ENCODE measurements around the gene CRYAA.
"Not testable (repeated sequence)": the region's sequence is repeated elsewhere in the genome, so short reads cannot be mapped to it uniquely, and the experiment has no call there.

Gene CRYAA

DNA sequence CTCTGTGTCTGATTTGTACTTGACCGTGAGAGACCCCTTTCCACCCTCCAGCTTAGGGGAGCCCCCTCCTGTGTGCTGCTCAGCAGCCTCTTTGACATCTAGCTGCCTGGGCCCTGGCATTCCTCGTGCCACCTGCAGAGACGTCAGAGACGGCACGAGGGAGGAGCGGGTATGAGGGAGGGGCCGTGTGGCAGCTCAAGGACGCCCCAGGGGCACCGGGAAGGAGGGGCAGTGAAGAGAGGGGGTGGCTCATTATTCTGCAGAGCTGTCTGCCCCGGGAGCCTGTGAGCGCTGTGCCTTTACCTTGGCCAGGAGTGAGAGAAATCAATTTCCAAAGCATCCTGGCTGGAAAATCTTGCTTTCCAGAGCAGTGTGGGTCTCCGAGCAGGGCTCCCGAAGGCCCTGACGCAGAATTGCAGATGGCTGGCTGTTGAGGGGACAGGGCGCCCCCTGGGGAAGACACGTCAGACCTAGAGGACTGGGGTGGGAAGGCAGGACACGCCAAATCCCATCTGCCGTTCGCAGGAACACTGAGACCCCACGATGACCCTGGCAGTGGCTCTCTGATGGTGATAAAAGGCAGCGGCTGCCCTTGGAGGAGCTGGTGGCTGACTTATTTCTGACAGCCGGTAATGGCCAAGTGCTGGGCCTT, 9.5 kb downstream of the CRYAA start:
- not testable (repeated sequence) for H3K4me1 ChIP-seq (ENCODE audit: control insufficient read depth, insufficient read depth, low read length); H3K9me3 ChIP-seq (ENCODE audit: control insufficient read depth, insufficient read depth, low read length); H3K27ac ChIP-seq (ENCODE audit: low read depth, low read length); H3K27me3 ChIP-seq (ENCODE audit: control insufficient read depth, insufficient read depth, low read length); H3K9ac ChIP-seq (ENCODE audit: low read depth, low read length); H3K4me3 ChIP-seq (ENCODE audit: low read depth, low read length); H3K36me3 ChIP-seq (ENCODE audit: control insufficient read depth, insufficient read depth, low read length)

DNA sequence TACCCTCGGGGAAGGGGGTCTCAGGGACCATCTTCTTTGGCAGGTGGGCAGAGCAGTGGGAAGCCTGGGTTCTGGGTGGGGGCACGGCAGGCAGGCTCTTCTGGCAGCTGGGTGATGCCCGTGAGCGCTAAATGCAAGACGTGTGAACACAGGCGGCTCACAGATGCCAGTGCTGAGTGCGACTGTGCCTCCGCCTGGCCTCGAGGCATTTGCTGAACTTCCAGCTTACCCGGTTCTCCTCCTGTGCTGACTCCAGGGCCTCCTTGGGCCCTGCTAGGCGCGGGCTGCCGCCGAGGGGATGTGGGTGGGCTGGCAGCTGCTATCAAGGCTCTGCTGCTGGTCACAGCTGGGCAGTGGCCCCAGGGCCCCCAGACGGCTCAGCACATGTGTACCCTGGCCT, 12.2 kb downstream of the CRYAA start:
- H3K9ac ChIP-seq (ENCODE audit: low read depth, low read length); H3K4me1 ChIP-seq (ENCODE audit: control insufficient read depth, insufficient read depth, low read length): not testable (repeated sequence)

DNA sequence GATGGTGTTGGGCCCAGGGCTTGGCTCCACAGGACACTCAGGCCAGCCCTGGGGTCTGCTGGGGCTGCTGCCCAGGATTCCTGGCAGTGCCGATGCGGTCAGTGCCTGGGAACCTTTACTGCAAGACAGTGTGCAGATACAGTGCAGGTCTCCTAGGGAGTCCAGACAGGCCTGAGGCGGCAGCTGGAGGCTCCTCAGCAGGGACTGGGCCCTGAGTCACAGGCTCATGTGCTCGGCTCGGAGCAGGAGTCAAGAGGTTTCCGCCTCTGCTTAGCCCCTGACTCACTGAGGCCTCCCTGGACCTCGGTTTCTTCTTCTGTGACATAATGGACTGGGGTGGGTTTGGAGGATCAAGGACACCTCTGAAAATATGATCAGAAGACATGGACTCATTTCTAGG, 18.5 kb downstream of the CRYAA start:
- H3K36me3 ChIP-seq (ENCODE audit: control insufficient read depth, insufficient read depth, low read length); H3K4me1 ChIP-seq (ENCODE audit: control insufficient read depth, insufficient read depth, low read length); H3K27ac ChIP-seq (ENCODE audit: low read depth, low read length); H3K27me3 ChIP-seq (ENCODE audit: control insufficient read depth, insufficient read depth, low read length); H3K9me3 ChIP-seq (ENCODE audit: control insufficient read depth, insufficient read depth, low read length); H3K4me3 ChIP-seq (ENCODE audit: low read depth, low read length); H3K9ac ChIP-seq (ENCODE audit: low read depth, low read length): not testable (repeated sequence)

More for the DNA sequence above, 12.2 kb downstream of the CRYAA start:
- H3K9me3 ChIP-seq (ENCODE audit: control insufficient read depth, insufficient read depth, low read length); H3K27me3 ChIP-seq (ENCODE audit: control insufficient read depth, insufficient read depth, low read length); H3K27ac ChIP-seq (ENCODE audit: low read depth, low read length); H3K4me3 ChIP-seq (ENCODE audit: low read depth, low read length); H3K36me3 ChIP-seq (ENCODE audit: control insufficient read depth, insufficient read depth, low read length): not testable (repeated sequence)

DNA sequence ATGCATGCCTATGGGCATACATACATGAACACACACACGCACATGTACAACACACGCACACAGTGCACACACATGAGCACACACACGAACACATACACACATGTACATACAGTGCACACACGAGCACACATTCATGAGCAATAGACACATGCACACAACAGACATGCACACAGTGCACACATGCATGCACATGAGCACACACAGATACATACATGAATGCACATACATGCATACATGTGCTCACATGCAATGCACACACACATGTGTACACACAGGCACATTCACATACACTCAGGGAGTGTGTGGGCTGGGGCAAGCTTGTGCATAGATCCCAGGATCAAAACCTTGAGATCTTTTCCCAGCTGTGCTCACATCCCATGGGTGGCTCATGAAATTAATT, 18.9 kb downstream of the CRYAA start:
- Histone ChIP-seq H3K4me1 (ENCODE audit: control insufficient read depth, insufficient read depth, low read length) (0 out of 2 replicates have a peak, but pooled peaks cover 3% of the 10 kb centered on the region), H3K9ac (ENCODE audit: low read depth, low read length) (no peak overlapping the region)

DNA sequence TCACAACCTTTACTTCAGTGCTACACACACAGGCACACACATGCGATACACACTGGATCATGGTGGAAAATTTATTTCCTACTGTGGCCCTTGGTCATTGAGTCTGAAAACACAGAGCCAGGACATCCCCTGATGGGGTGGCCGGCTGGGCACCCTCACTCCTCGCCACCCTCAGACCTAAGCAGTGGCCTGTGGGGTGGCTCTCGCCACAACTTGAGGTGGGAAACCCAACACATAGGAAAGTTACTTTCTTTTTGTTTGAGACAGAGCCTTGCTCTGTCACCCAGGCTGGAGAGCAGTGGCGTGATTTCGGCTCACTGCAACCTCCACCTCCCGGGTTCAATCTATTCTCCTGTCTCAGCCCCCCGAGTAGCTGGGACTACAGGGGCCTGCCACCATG, 19.4 kb downstream of the CRYAA start:
- H3K27ac ChIP-seq (ENCODE audit: low read depth, low read length) = no peak overlapping the region

More for the DNA sequence above, 18.9 kb downstream of the CRYAA start:
- Histone ChIP-seq H3K9me3 (ENCODE audit: control insufficient read depth, insufficient read depth, low read length) (no peaks in the 10 kb centered on the region), H3K27me3 (ENCODE audit: control insufficient read depth, insufficient read depth, low read length) (no peaks in the 10 kb centered on the region), H3K36me3 (ENCODE audit: control insufficient read depth, insufficient read depth, low read length) (no peaks in the 10 kb centered on the region), H3K27ac (ENCODE audit: low read depth, low read length) (no peak overlapping the region), H3K4me3 (ENCODE audit: low read depth, low read length) (no peak overlapping the region)

DNA sequence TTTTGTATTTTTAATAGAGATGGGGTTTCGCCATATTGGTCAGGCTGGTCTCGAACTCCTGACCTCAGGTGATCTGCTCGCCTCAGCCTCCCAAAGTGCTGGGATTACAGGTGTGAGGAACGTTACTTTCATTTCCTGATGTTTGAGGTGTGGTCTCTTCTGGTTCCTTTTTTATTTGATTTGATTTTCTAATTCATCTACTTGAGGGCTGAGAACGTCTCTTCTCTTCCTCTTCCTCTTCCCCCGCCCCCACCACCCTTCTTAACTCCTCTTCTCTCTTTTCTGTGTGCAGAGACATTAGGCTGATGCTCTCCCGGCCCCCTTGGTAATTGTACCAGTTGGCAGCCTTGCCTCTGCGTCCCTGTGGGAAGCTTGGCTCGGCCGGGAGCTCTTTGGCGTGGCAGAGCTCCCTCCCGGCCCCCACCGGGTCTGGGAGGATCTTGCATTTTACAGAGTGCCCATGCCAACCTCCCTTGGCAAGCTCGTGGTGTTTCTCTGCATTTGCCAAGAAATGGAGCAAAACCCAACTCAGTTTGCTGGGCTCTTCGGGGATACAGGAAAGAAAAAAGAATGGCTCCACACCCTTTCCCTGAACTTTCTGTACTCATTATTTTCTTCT, 19.9 kb downstream of the CRYAA start:
- Histone ChIP-seq H3K4me3 (ENCODE audit: low read depth, low read length) (no peak overlapping the region), H3K9ac (ENCODE audit: low read depth, low read length) (no peak overlapping the region), H3K27ac (ENCODE audit: low read depth, low read length) (no peak overlapping the region)

More for the DNA sequence above, 19.4 kb downstream of the CRYAA start:
- Histone ChIP-seq H3K4me1 (ENCODE audit: control insufficient read depth, insufficient read depth, low read length) (0 out of 2 replicates have a peak, but pooled peaks cover 3% of the 10 kb centered on the region), H3K9me3 (ENCODE audit: control insufficient read depth, insufficient read depth, low read length) (no peaks in the 10 kb centered on the region), H3K9ac (ENCODE audit: low read depth, low read length) (no peak overlapping the region), H3K4me3 (ENCODE audit: low read depth, low read length) (no peak overlapping the region), H3K27me3 (ENCODE audit: control insufficient read depth, insufficient read depth, low read length) (no peaks in the 10 kb centered on the region), H3K36me3 (ENCODE audit: control insufficient read depth, insufficient read depth, low read length) (no peaks in the 10 kb centered on the region)

DNA sequence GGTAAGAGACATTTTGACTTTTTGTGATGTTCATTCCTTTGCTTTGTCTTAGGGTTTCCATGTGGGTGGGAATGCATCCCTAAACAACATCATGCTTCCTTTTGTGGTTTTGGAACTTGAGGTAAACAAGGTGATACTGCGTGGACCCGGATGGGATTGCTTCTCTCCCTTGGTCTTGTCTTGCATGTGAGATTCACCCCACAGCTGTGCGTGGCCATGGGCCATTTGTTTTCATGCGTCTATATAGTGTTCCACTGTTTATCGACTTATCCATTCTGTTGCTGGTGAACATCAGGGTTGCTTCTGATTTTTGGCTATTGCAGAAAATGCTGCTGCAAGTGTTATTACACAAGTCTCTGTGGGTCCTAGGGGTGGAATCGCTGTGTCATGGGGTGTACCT, 21.1 kb downstream of the CRYAA start:
- H3K27me3 ChIP-seq (ENCODE audit: control insufficient read depth, insufficient read depth, low read length) = no peaks in the 10 kb centered on the region
- H3K4me1 ChIP-seq (ENCODE audit: control insufficient read depth, insufficient read depth, low read length) = 0 out of 2 replicates have a peak, but pooled peaks cover 3% of the 10 kb centered on the region
- no peak overlapping the region for H3K27ac ChIP-seq (ENCODE audit: low read depth, low read length)
- no peak overlapping the region for H3K9ac ChIP-seq (ENCODE audit: low read depth, low read length)
- H3K9me3 ChIP-seq (ENCODE audit: control insufficient read depth, insufficient read depth, low read length) = no peaks in the 10 kb centered on the region
- H3K4me3 ChIP-seq (ENCODE audit: low read depth, low read length) = no peak overlapping the region
- H3K36me3 ChIP-seq (ENCODE audit: control insufficient read depth, insufficient read depth, low read length) = no peaks in the 10 kb centered on the region

More for the DNA sequence above, 19.9 kb downstream of the CRYAA start:
- H3K9me3 ChIP-seq (ENCODE audit: control insufficient read depth, insufficient read depth, low read length) = no peaks in the 10 kb centered on the region
- 0 out of 2 replicates have a peak, but pooled peaks cover 3% of the 10 kb centered on the region for H3K4me1 ChIP-seq (ENCODE audit: control insufficient read depth, insufficient read depth, low read length)
- H3K36me3 ChIP-seq (ENCODE audit: control insufficient read depth, insufficient read depth, low read length) = no peaks in the 10 kb centered on the region
- H3K27me3 ChIP-seq (ENCODE audit: control insufficient read depth, insufficient read depth, low read length) = no peaks in the 10 kb centered on the region

DNA sequence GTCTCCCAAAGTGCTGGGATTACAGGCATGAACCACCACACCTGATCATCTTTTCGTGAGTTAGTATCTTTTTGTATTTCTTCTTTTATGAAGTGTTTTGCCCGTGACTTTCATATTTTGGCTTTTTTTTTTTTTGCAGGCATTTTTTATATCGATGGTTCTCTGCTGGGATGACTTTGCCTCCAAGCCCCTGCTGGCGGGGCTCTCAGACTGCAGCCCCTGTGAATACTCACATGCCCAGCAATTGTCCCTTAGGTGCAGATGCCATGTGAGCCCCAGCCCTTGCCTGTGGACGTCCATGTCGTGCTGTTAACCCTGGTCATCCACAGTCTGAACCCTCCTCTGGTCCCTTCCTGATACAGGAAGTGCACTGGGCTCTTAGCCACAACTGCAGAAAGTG, 21.7 kb downstream of the CRYAA start:
- no peaks in the 10 kb centered on the region for H3K27me3 ChIP-seq (ENCODE audit: control insufficient read depth, insufficient read depth, low read length)
- H3K4me1 ChIP-seq (ENCODE audit: control insufficient read depth, insufficient read depth, low read length) = peaks cover 3% of the 10 kb centered on the region; the same call in 1 of the 2 replicates
- no peak overlapping the region for H3K9ac ChIP-seq (ENCODE audit: low read depth, low read length)

DNA sequence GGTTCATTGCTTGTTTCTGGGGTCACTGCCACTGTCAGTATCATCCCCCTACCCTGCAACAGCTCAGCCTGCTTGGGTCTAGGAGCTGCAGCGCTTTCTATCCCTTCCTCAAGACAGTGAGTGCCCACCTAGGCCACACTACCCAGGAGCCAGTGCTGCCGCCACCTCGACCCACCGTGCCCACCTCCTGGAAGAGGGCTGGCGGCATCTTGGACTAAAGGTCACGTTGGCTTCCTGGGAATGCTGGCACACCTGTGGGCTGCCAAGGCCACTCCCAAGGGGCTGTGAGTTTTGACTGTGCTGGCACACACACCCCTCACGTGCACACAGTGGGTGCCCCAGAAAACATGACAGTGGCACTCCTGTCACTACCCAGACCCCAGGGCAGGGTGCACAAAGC, 22.1 kb downstream of the CRYAA start:
- peaks cover 3% of the 10 kb centered on the region; the same call in 1 of the 2 replicates for H3K4me1 ChIP-seq (ENCODE audit: control insufficient read depth, insufficient read depth, low read length)
- H3K27ac ChIP-seq (ENCODE audit: low read depth, low read length) = no peak overlapping the region
- H3K36me3 ChIP-seq (ENCODE audit: control insufficient read depth, insufficient read depth, low read length) = no peaks in the 10 kb centered on the region
- no peaks in the 10 kb centered on the region for H3K27me3 ChIP-seq (ENCODE audit: control insufficient read depth, insufficient read depth, low read length)
- H3K9ac ChIP-seq (ENCODE audit: low read depth, low read length) = no peak overlapping the region
- H3K9me3 ChIP-seq (ENCODE audit: control insufficient read depth, insufficient read depth, low read length) = no peaks in the 10 kb centered on the region
- no peak overlapping the region for H3K4me3 ChIP-seq (ENCODE audit: low read depth, low read length)

More for the DNA sequence above, 21.7 kb downstream of the CRYAA start:
- Histone ChIP-seq H3K27ac (ENCODE audit: low read depth, low read length) (no peak overlapping the region), H3K9me3 (ENCODE audit: control insufficient read depth, insufficient read depth, low read length) (no peaks in the 10 kb centered on the region), H3K4me3 (ENCODE audit: low read depth, low read length) (no peak overlapping the region), H3K36me3 (ENCODE audit: control insufficient read depth, insufficient read depth, low read length) (no peaks in the 10 kb centered on the region)

DNA sequence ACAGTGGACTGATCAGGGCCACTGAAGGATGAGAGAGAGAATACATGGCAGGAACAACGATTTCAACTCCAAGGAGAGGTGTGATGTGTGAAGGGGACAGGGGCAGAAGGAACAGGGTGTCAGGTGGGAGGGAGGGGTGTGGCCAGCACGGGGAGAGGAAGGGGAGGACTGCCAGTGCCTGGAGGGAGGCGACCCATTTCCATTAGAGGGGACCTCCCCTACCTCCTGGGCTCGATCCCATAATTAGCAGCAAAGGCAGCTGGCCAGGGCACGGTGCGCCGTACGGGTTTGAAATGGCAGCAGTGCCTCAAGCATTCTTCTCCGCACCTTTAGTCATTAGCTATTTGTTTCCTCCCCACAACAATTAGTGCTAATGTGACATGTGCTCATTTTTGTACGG, 22.7 kb downstream of the CRYAA start:
- Histone ChIP-seq H3K4me1 (ENCODE audit: control insufficient read depth, insufficient read depth, low read length) (peaks cover 3% of the 10 kb centered on the region; the same call in 1 of the 2 replicates), H3K9me3 (ENCODE audit: control insufficient read depth, insufficient read depth, low read length) (no peaks in the 10 kb centered on the region)

DNA sequence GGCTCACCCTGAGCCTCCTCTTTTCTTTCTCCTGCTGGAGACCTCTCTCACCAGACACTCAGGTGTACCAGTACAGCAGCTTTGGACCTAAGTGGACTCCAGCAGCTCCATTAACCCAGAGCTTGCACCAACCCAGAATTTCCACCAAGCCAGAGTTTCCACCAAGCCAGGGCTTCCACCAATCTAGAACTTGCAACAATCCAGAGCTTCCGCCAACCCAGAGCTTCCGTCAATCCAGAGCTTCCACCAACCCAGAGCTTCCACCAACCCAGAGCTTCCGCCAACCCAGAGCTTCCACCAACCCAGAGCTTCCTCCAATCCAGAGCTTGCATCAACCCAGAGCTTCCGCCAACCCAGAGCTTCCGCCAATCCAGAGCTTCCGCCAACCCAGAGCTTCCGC, 23.2 kb downstream of the CRYAA start:
- H3K4me3 ChIP-seq (ENCODE audit: low read depth, low read length) = no peak overlapping the region
- H3K4me1 ChIP-seq (ENCODE audit: control insufficient read depth, insufficient read depth, low read length) = peaks cover 5% of the 10 kb centered on the region; the same call in 1 of the 2 replicates
- H3K27ac ChIP-seq (ENCODE audit: low read depth, low read length) = no peak overlapping the region
- H3K27me3 ChIP-seq (ENCODE audit: control insufficient read depth, insufficient read depth, low read length) = no peaks in the 10 kb centered on the region
- no peaks in the 10 kb centered on the region for H3K9me3 ChIP-seq (ENCODE audit: control insufficient read depth, insufficient read depth, low read length)
- no peak overlapping the region for H3K9ac ChIP-seq (ENCODE audit: low read depth, low read length)
- H3K36me3 ChIP-seq (ENCODE audit: control insufficient read depth, insufficient read depth, low read length) = no peaks in the 10 kb centered on the region

More for the DNA sequence above, 22.7 kb downstream of the CRYAA start:
- no peak overlapping the region for H3K4me3 ChIP-seq (ENCODE audit: low read depth, low read length)
- H3K27me3 ChIP-seq (ENCODE audit: control insufficient read depth, insufficient read depth, low read length) = no peaks in the 10 kb centered on the region
- H3K9ac ChIP-seq (ENCODE audit: low read depth, low read length) = no peak overlapping the region
- H3K36me3 ChIP-seq (ENCODE audit: control insufficient read depth, insufficient read depth, low read length) = no peaks in the 10 kb centered on the region
- H3K27ac ChIP-seq (ENCODE audit: low read depth, low read length) = no peak overlapping the region
